Thoracic aorta (tissue), 2 donors: ENCODE measurements around the gene TTC3. TPM values are rescaled to one million over a fixed set of nuclear protein-coding genes. Genes with fewer than 3 reads are reported as not detected.

Source experiments
- ATAC-seq: fragments of 150-250 bp; one replicate; pipeline ENCODE4 v1.8.0; 2017; ENCODE audit warnings: low read depth; ENCODE audit not compliant: insufficient number of reproducible peaks, low FRiP score
- DNase-seq: peaks from one replicate; pipeline ENCODE4 v3.0.0-alpha.2; 2020; ENCODE audit warnings: low spot score
- H3K27ac ChIP-seq, 2 donors: fragments of 200-600 bp; sonication (generic); 1 replicate in 1 of 2; 2 replicates in 1 of 2; pipeline ENCODE4 v1.5.1; 2016; ENCODE audit warnings: mild to moderate bottlenecking in 2 of 2, moderate library complexity in 2 of 2
- H3K27me3 ChIP-seq: fragments of 200-600 bp; sonication (generic); replicated peaks from 2 replicates; pipeline ENCODE4 v1.6.0; 2016; ENCODE audit warnings: mild to moderate bottlenecking; ENCODE audit not compliant: insufficient read depth
- H3K36me3 ChIP-seq: fragments of 200-600 bp; sonication (generic); one replicate; pipeline ENCODE4 v1.5.1; 2016
- H3K4me1 ChIP-seq, 2 donors: fragments of 200-600 bp; sonication (generic); 1 replicate in 1 of 2; 2 replicates in 1 of 2; pipeline versions ENCODE4 v1.5.1 to v1.6.0; 2016; ENCODE audit warnings: low read depth in 2 of 2, mild to moderate bottlenecking in 1 of 2; ENCODE audit not compliant: control insufficient read depth in 1 of 2
- H3K4me3 ChIP-seq: fragments of 200-600 bp; sonication (generic); 2 replicates; pipeline ENCODE4 v1.5.1; 2016; ENCODE audit warnings: mild to moderate bottlenecking
- H3K9me3 ChIP-seq: fragments of 200-600 bp; sonication (generic); 2 replicates; pipeline ENCODE4 v1.5.1; 2016
- total RNA-seq, 2 donors: library from RNA; depleted of rRNA; stranded (reverse); fragments of >200 nt; gene quantifications; one replicate each; pipeline versions ENCODE4 v1.1.0 to v1.2.3, GENCODE V29; 2016
- TF ChIP-seq, protein P1 (sequence below): fragments of 200-600 bp; sonication (generic); IDR thresholded peaks from one replicate; pipeline ENCODE4 v1.5.1; 2019; ENCODE audit warnings: antibody characterized with exemption

Gene TTC3
- total RNA-seq, 2 donors from 2014 or later = 85.2 to 115 TPM

DNA sequence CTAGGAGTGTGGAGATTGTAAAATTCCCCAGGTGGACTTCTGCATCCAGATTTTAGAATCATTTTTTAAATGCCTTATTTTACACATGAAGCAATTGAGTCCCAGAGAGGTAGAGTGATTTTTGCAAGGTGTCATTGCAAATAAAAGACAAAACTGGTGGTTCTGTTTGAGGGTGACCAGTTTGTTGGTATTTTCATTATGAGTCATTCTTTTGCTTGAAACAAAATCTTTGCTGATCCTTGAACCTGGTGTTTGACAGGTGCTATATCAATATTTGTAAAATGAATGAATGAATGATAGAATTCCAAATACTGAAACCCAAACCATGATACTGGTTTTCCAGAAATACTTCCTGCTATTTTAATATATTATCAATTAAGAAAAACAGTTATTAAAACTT is 44.1 kb downstream of the TTC3 start:
- H3K27ac ChIP-seq = no peak overlapping the region
- H3K36me3 ChIP-seq = no peaks in the 10 kb centered on the region
- TF ChIP-seq, protein P1, sequence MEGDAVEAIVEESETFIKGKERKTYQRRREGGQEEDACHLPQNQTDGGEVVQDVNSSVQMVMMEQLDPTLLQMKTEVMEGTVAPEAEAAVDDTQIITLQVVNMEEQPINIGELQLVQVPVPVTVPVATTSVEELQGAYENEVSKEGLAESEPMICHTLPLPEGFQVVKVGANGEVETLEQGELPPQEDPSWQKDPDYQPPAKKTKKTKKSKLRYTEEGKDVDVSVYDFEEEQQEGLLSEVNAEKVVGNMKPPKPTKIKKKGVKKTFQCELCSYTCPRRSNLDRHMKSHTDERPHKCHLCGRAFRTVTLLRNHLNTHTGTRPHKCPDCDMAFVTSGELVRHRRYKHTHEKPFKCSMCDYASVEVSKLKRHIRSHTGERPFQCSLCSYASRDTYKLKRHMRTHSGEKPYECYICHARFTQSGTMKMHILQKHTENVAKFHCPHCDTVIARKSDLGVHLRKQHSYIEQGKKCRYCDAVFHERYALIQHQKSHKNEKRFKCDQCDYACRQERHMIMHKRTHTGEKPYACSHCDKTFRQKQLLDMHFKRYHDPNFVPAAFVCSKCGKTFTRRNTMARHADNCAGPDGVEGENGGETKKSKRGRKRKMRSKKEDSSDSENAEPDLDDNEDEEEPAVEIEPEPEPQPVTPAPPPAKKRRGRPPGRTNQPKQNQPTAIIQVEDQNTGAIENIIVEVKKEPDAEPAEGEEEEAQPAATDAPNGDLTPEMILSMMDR = no peak
- no peak overlapping the region for H3K4me3 ChIP-seq
- ATAC-seq (no peak), DNase-seq (no peak)
- H3K27me3 ChIP-seq = no peaks in the 10 kb centered on the region
- no peaks in the 10 kb centered on the region for H3K9me3 ChIP-seq
- no peaks in the 10 kb centered on the region for H3K4me1 ChIP-seq

DNA sequence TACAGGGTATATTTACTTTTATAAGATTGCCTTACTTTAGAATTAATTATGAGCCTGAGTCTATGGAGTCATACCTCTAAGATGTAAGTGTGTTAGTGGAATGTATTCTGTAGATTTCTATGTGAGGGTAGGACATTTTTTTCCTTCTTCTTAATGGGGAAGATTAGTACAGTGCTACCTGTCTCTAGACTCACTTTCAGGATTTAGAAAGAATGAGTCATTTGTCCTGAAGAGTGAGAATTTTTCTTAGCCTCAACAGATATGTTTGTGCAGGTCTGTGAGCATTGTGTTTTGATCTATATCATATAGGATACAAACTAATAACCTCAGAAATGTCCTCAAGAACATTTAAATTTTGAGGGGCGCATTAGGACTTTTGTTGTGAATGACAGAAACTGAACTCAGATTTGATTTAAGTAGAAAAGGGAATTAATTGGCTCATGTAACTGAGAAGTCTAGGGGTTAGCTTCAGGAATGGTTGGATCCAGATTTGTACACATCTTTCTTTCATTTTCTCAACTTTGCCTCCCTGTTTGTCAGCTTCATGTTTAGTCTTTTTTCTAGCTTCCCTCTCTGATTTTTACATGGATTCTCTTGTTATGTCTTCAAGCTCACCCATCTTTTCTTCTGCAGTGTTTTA is 45.3 kb downstream of the TTC3 start:
- Histone ChIP-seq H3K9me3 (no peaks in the 10 kb centered on the region), H3K36me3 (no peaks in the 10 kb centered on the region), H3K4me1 (no peaks in the 10 kb centered on the region), H3K27ac (no peak overlapping the region), H3K4me3 (no peak overlapping the region), H3K27me3 (no peaks in the 10 kb centered on the region)
- ATAC-seq (no peak), DNase-seq (no peak)
- TF ChIP-seq, protein P1 = no peak

DNA sequence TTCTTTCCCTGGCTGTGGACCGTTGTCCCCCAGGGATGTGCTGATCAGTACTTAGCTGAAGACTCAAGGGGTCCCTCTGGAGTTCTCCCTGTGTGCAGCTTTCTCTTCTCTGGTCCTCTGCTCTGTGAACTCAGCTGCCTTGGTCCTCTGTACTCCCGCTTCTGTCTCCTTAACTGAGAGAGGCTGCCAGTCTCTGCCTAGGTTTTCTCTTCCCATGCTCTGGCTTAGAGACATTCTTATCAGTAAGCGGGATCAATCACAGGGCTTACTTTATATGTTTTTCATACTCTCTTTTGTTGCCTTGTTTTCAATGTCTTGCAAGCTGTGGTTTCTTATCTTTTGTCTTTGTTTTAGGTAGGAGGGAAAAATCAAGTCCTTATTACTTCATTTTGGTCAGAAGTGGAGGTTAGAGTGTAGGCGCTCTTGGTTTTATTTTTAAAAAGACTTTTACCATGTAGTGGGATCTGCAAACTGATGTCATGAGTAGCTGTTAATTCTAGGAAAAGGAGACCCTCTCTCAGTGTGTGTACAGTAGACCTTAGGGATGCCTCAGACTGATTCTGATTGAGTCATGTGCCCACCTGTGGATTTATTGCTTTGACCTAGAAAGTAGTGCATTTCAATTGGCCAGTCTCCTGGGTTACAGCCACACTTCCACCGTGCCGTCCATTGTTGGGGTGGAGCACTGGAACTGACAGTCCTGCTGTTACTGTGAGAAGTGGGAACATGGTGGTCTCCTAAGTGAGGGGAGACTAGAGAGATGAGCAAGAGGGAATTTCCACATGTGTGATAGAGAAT is 46.6 kb downstream of the TTC3 start:
- no peaks in the 10 kb centered on the region for H3K4me1 ChIP-seq
- H3K27me3 ChIP-seq = no peaks in the 10 kb centered on the region
- no peak overlapping the region for H3K27ac ChIP-seq
- ATAC-seq (no peak), DNase-seq (no peak)
- H3K36me3 ChIP-seq = no peaks in the 10 kb centered on the region
- TF ChIP-seq, protein P1 = no peak
- no peak overlapping the region for H3K4me3 ChIP-seq
- H3K9me3 ChIP-seq = no peaks in the 10 kb centered on the region

DNA sequence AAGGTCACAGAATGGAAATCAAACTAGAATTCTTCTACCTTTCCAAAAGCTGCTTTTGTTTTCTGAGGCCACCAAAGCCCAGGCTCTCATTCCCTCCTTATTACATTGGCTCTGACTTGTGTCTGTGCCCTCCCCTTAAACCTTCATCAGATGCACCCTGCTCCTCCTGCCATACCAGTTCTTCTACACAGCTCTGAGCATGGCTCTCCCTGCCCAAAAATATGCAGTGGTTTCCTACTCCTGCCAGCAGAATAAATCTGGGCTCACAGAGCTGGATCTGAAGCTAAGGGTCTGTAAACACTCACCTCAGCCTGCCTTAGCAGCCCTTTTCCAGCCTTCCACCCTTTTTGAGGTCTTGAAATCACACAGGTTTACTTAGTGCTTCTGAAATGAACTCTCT is 55.0 kb downstream of the TTC3 start:
- TF ChIP-seq, protein P1 = no peak
- Histone ChIP-seq H3K27ac (no peak overlapping the region), H3K4me3 (no peak overlapping the region), H3K36me3 (peaks cover 21% of the 10 kb centered on the region), H3K4me1 (no peaks in the 10 kb centered on the region), H3K9me3 (no peaks in the 10 kb centered on the region), H3K27me3 (no peaks in the 10 kb centered on the region)
- no peak for ATAC-seq
- DNase-seq = no peak

DNA sequence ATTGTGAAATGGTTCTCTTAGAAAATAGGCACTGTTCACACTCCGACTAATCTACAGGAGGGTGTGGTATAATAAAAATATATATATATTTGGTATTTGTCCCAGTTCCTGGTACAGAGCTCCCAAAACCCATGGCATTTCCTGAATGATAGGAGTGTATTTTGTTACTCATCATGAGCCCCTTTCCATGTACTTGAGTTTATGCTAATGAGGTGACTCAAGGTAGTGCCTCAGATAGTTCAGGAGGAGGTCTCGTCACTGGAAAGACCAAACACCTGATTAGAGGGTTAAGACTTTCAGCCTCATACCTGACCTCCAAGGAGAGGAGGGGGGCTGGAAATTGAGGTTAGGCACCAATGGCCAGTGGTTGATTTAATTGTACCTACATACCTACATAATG is 57.9 kb downstream of the TTC3 start:
- no peaks in the 10 kb centered on the region for H3K4me1 ChIP-seq
- no peak overlapping the region for H3K4me3 ChIP-seq
- DNase-seq = no peak
- no peaks in the 10 kb centered on the region for H3K27me3 ChIP-seq
- H3K9me3 ChIP-seq = no peaks in the 10 kb centered on the region
- H3K36me3 ChIP-seq = peaks cover 45% of the 10 kb centered on the region
- TF ChIP-seq, protein P1 = no peak
- no peak overlapping the region for H3K27ac ChIP-seq
- no peak for ATAC-seq
